ENCODE measurements around the gene RERG.
"Not testable (repeated sequence)": the region's sequence is repeated elsewhere in the genome, so short reads cannot be mapped to it uniquely, and the experiment has no call there.

RERG gene

DNA sequence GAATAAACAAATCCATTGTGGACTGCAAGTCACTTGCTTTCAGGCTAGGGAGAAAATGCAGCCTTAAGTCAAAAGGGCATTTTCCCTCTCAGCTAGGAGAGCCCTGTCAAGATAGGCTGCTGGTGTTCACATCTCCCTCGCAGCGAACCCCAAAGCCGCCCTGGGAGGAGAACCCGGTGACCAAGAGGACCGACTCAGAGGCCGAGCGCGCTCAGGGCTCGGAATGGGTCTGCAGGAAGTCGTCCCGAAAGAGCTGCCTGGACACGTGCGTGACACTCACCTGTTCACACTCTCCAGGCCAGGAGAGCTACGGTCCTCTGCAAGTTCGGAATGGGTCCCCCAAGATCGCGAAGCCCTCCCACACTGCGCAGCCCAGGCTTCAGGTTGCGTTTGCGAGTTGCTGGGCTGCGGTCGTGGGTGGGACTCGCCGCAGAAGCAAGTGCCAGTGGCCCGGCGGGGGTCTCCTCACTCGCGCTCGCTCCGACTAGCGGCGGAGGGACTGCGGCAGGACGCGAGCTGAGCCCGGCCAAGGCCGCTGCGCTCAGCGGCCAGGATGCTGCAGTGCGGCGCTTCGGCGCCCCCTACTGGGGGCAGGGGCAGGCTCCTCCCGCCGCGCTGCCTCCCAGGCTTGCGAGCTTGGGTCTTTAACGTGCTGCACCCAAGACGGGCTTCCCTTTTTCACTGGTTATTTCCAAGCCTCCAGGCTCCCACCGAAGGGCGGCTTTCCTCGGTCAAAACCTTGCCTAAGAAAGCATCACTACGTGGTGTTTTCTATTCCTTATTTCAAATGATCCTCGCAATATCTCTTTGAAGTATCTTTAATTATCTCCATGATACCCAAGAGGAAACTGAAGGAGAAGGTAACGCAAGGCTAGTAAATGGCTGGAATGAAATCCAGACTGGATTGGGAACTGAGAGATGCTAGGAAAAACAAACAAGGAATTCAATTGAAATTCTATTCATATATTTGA is at the start of gene RERG:
TSS of gene RERG (minus strand) at position 503 of the 971 bp plus-strand sequence. CDS start 3,928 bp downstream, outside the sequence.
- peak; percentile 44 for DNase-seq

- no peak for DNase-seq
Observed at GRCh38 chr12:15270591-15270990, 49.4 kb upstream of the RERG start.

- peak; percentile 75 for DNase-seq
Observed at GRCh38 chr12:15268927-15269552, 47.8 kb upstream of the RERG start.

GRCh38 chr12:15268309-15268708 is 47.1 kb upstream of the RERG start:
- DNase-seq: no peak

DNA sequence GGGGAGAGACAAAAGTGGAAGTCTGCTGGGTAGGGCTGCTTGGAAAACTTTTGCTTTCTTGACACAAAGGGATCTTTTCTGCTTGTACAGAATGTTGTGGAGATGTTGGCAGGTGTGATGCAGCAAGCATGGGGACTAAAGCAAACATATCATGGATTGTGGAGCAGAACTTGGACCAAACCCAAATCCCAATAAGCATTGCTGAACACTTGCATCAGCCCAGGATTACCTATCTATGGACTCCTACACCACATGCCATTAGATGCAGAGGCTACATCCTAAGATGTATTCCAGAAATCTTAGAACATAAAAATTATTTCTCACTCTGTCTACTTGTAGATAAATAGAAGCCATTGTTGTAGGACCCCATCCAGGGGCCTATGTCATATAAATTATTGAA is 44.7 kb upstream of the RERG start:
- no peak for DNase-seq

DNA sequence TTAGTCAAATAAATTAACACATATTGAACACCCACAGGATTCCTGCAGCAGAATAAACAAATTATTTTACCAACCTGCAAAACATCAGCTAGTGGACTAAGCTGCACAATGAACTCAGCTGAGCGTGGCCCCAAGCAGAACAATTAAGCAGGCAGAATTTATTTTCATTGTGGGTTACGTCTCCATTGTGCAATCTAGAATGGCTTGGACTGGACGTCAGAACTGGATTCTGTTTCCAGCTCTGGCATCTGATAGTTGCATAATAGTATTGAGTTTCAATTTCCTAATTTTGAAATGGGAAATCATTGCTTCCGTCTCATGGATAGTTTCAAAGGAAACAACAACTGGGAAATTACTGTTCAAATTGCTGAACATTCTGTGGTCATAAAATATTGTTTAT is 35.5 kb upstream of the RERG start:
- no peak for DNase-seq

- no peak for DNase-seq
Observed at GRCh38 chr12:15253990-15254389, 32.8 kb upstream of the RERG start.

GRCh38 chr12:15244926-15245325 is 23.7 kb upstream of the RERG start:
- no peak for DNase-seq

GRCh38 chr12:15244341-15244740 is 23.1 kb upstream of the RERG start:
- peak; percentile 52 for DNase-seq

DNA sequence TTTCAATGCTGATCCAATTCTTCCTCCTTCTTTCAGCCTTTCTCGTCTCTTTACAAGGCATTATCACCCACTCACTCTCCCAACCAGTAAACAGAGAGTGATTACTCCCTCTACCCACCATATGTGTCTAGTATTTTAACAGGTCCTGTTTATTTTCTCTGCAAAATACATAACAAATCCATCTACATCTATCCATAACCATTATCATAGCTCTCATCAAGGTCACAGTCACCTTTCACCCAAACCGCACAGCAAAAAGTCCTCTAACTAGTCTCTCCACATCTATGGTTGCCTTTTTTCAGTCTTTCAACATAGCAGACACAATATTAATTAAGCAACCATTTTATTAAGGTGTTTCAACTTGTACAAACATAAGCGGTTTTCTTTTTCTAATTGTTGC is 21.9 kb upstream of the RERG start:
- no peak for DNase-seq

DNA sequence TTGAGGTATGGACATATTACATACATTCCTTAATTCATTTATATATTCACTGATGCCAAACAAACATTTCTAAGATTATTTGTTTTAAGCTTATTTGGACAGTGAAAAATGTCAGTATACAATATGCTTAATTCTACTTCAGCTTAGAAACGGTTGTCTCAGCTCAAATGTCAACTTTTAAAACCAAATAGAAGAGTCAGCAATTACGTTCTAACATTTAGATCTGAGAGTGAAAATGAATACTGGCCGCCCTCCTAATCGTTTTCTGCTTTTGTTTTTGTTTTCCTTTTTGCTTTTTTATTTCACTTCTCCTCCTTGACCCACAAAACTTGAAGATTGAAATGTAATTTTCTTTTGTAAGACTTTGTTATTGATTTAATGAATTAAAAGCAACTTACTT is 19.7 kb upstream of the RERG start:
- DNase-seq: no peak

DNA sequence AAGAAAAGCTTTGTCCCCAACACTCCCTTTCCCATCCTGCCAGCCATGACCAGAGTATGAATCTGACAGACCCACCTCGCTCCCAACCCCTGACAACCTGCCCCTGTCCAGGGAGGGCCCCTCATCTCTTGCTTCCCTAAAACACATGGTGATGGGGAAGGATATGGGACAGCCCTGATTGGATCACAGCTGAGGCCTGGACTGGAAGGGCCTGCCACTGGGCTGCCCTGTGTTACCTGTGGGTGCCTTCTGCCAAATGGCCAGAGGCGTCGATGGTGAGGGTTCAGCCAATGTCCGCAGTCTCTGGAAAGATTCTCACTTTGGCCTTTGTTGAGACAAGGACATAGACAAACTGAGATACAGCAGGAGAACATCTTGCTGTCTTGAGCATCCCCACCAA is 13.3 kb upstream of the RERG start:
- no peak for DNase-seq

GRCh38 chr12:15234011-15234410 is 12.8 kb upstream of the RERG start:
- no peak for DNase-seq

DNA sequence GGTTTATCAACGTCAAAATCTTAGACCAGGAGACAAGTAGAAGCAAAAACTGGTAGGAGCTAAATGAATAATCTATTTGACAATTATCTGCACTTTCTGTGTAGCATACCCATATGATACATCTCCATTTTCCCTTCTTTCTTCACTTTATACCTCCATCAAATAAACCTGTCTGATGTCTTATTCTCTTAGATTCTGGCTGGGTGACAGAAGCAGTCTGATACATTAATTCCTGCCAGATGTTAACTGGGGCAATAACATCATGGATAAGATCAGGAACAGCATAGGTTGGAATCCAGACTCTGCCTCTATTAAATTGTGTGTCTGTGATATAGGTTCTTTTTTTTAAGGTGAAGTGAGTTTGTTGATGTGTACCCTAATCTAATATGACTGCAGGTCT is 11.7 kb upstream of the RERG start:
- DNase-seq: no peak

DNA sequence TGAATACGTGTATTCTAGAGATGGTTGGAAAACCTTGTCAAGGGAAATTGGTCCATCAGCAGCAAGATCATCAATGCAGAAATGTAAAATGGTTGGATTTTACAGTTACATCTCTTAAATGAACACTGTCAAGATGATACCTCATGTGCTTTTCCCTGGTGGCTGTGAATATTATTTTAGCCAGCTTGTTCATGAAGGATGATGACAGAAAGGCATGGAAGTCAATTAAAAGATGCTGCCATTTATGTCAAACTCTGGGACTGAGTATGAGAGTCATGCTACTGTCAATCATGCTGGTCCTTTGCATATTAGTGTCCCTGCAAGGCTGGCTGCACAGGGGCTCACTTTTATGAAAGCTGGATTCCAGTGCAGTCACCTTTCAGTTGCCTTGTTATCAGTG is 10.3 kb upstream of the RERG start:
- no peak for DNase-seq

- no peak for DNase-seq
Observed at GRCh38 chr12:15230751-15231150, 9.5 kb upstream of the RERG start.

DNA sequence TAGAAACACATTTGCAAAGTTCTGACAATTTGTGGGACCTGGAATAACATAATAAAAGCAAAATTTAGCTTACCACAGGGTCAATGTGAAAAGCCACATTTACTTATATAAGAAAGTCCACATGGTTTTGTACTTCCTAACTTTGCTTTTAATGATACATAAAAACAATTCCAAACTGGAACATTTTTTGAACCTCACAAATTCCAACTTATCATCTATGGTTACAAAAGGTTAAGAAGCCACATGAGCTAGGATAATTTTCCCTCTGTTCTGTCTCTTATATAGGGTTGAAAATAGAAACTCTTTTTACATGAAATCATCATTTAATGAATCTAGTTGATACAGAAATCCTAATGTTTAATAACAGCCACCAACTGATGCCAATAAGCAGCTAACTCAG is 8.9 kb upstream of the RERG start:
- no peak for DNase-seq

DNA sequence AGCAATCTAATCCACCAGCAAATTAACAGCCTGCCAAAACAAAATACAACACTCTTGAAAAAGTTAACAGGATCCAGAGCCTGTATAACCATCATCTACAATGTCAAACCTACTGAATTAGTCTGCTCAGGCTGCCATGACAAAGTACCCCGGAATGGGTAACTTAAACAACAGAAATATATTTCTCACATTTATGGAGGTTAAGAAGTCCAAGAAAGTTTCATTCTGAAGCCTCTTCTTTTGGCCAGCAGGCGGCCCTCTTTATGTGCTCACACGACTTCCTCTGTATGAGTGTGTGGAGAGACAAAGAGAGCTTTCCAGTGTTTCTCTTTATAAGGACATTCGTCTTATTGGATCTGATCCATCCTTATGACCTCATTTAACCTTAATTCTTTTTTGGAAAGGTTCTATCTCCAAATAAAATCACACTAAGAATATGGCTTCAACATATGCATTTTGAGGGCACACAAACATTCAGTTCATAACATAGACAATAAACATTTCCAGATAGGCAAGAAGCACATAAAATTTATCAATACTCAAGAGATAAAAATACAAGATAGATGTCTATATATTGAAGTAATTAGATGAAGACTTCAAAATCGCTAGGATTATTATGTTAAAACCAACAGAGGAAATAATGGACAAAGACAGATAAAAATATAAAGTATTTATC is 5.9 kb upstream of the RERG start:
- no peak for DNase-seq

DNA sequence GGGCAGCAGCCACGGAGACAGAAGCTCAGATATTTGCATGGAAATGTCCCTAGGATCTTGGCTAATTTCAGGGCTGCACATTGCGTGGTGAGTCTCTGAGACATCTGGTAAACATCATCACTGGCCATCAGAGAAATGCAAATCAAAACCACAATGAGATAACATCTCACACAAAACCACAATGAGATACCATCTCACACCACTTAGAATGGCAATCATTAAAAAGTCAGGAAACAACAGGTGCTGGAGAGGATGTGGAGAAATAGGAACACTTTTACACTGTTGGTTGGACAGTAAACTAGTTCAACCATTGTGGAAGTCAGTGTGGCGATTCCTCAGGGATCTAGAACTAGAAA is 4.6 kb upstream of the RERG start:
- not testable (repeated sequence) for DNase-seq

DNA sequence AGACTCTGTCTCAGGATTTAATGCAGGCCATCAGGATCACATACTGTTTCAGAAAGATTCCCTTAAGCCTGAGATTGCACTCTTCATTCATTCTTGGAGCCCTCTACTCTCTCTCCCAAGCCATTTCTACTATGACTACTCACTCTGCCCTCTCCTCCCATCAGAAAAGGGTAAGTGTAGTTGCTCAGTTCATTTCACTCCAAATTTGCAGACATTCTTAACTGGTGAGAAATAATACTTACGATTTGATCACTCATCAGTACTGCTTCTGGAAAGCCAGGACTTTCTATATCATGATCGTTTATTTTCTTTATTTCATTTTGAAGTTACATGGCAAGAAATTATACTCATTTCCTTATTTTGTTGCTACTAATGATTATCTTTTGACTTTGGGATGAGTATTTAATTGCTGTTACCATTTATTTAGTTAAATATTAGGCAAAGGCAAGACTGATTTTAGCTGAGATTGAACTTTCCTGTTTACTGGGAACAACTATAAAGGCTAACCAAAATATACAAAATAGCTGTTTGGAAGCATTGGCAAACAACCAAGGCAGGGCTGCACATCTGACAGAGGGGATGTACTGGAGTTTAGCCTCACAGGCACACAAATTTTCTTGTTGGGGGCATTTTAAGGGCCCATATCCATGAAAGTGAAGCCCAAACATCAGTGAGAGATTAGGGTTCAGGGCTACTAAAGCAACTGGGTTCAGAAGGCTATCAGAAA is 4.1 kb upstream of the RERG start:
- no peak for DNase-seq

DNA sequence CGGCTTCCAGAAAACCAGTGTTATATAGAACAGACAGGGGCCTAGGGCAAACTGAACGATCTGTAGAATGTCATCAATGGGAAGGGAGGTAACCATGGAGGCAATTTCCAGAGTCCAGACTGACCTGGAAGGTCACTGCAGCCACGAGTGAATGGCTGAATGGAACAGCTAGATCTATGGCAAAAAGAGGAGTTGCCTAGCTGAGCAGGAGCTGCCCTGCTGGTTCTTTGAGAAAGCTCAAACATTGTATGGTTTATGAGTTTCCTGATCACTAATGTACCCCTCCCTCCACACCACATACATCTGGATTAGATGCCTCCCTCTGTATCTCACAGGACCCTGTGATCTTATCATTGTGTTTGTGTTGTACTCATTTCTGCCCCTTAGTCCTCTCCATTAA is 1.0 kb upstream of the RERG start:
- no peak for DNase-seq

DNA sequence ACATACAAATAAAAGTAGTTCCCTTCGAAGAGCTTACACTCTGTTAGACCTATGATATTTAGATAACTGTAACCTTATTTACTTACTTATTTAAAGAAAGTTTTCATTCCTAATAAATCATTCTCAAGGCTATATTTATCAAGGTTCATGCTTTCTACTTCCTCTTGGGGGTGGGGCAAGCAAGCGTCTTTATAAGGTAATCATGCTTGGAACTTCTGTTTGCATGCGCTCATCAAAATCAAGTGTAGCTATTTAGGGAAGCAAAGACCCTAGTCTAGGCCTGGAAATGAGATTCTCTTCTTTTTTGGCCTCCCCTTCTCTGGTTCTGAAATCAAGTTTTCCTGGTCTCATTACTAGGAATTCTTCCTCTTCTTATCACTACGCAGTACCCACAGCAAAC is 766 bp downstream of the RERG start:
- no peak for DNase-seq

- DNase-seq: no peak
Observed at GRCh38 chr12:15218794-15219193, 2.4 kb downstream of the RERG start.
